Stimulated activated naive CD4-positive, alpha-beta T cell (primary cell): ENCODE results near the gene METTL25B.
A peak's percentile ranks its signal among the peaks of the same experiment; 100 is the strongest.

Experiments
- DNase-seq, 6 experiments: peaks; one replicate each; lab custom pipeline; 2025; lab: John Stamatoyannopoulos, UW

METTL25B gene

GRCh38 chr1:156726549-156727226, 1.6 kb upstream of the METTL25B start:
- peak in 5 of 6 experiments; percentile 10 to 44 (median 38) for DNase-seq

- no peak for DNase-seq
Observed at GRCh38 chr1:156727492-156727891, 777 bp upstream of the METTL25B start.

GRCh38 chr1:156728599-156729462, 562 bp downstream of the METTL25B start, which contains the start of gene ISG20L2:
Gene ISG20L2 (minus strand): TSS chr1:156728766. CDS start chr1:156727652, 1,114 bp downstream.
- DNase-seq, result peak; percentile 88 to 97 (median 93)

- DNase-seq, result no peak
Observed at GRCh38 chr1:156733989-156734584, 5.8 kb downstream of the METTL25B start.

GRCh38 chr1:156738407-156738806, 10.1 kb downstream of the METTL25B start:
- no peak for DNase-seq

- DNase-seq, result no peak
Observed at GRCh38 chr1:156738916-156739315, 10.6 kb downstream of the METTL25B start.

GRCh38 chr1:156740237-156740740, 12.0 kb downstream of the METTL25B start:
- no peak for DNase-seq

GRCh38 chr1:156740741-156741480, 12.6 kb downstream of the METTL25B start, which contains the start of gene MRPL24:
Gene MRPL24 (minus strand): TSS chr1:156741088. CDS start chr1:156738704, 2,384 bp downstream.
- peak; percentile 89 to 99 (median 97) for DNase-seq

- no peak for DNase-seq
Observed at GRCh38 chr1:156741481-156741983, 13.3 kb downstream of the METTL25B start.

- no peak for DNase-seq
Observed at GRCh38 chr1:156742017-156742416, 13.7 kb downstream of the METTL25B start.

- no peak for DNase-seq
Observed at GRCh38 chr1:156742801-156743200, 14.5 kb downstream of the METTL25B start.

- DNase-seq, result no peak
Observed at GRCh38 chr1:156743367-156744302, 15.4 kb downstream of the METTL25B start.

- no peak for DNase-seq
Observed at GRCh38 chr1:156744344-156744743, 16.1 kb downstream of the METTL25B start.

- DNase-seq, result no peak
Observed at GRCh38 chr1:156744786-156745419, 16.6 kb downstream of the METTL25B start.

- DNase-seq, result no peak
Observed at GRCh38 chr1:156745881-156746280, 17.6 kb downstream of the METTL25B start.

- no peak for DNase-seq
Observed at GRCh38 chr1:156746406-156746727, 18.1 kb downstream of the METTL25B start.

GRCh38 chr1:156746728-156747631, 18.7 kb downstream of the METTL25B start:
- peak; percentile 12 to 64 (median 39) for DNase-seq

GRCh38 chr1:156747742-156748669, 19.7 kb downstream of the METTL25B start:
- DNase-seq, result no peak
